ENCODE data around the gene ACOX2.

The ACOX2 gene

DNA sequence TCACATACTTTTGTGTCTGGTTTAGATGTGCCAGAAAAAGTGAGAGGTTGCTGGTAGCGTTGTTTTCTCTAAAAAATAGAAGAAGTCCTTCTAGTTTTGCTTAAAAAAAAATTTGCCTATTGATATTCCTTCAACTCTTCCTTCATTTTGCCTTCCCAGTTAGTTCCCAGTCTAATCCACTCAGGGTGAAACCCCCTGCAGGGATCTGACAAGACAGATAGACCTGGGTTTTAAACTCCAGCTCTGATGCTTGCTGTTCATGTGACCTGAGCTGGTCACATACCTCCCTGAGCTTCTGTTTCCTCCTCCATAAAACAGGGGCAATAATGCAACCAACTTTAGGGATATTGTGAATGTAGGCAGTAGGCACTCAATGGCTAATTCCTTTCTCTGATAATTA, 63.7 kb downstream of the ACOX2 start:
- Mint-ChIP-seq H3K4me3 (no peak overlapping the region), H3K36me3 (ENCODE audit: low read depth) (no peaks in the 10 kb centered on the region), H3K27ac (peak overlapping the region; percentile 83), H3K9me3 (no peaks in the 10 kb centered on the region), H3K27me3 (no peaks in the 10 kb centered on the region), H3K4me1 (ENCODE audit: low read depth) (peaks cover 87% of the 10 kb centered on the region)
- intact Hi-C loops (cut with micrococcal nuclease): no loop called here

DNA sequence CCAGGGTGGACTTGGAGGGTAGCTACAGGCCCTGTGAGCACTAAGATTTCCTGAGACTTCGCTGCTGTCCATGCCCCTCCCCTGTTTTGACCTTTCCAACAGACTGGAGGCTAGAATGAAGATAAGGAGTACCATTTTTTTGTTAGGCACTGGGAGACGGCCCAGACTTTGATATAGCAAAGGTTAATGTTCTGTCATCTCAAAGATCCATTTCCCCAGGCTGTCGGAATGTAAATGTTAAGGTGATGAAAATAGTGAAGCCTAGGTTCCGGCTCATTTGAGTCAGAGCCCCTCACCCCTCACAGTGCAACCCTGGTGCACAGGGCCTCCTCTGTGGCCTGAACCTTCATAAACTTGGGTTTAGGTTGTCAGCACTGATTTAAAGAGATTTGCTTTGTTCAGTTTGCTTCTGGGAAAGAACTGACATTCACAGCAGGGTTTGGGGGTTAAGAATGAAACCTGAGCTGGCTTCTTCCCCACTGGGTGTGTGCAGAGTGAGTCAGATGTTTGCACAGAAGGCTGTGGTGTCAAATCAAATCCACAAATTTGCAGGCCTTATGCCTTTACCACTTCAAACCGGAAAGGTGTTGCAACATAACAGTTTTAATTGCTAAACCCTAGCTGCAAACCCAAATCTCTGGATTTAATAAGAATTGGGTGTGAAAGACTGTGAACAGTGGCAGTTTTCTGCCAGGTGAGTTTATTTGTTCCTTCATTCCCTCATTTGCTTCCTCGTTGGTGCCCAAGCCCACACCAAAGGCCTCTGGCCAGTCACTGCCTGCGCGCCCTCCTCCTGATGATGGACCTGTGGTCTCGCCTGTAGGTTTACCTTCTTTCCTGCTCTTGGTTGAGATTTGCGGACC, 65.7 kb downstream of the ACOX2 start:
- Mint-ChIP-seq H3K27me3 (no peaks in the 10 kb centered on the region), H3K4me3 (peak overlapping the region; percentile 21), H3K9me3 (no peaks in the 10 kb centered on the region), H3K27ac (peak overlapping the region; percentile 83), H3K36me3 (ENCODE audit: low read depth) (no peaks in the 10 kb centered on the region), H3K4me1 (ENCODE audit: low read depth) (peaks cover 73% of the 10 kb centered on the region)
- intact Hi-C loops (cut with micrococcal nuclease): no loop called here

DNA sequence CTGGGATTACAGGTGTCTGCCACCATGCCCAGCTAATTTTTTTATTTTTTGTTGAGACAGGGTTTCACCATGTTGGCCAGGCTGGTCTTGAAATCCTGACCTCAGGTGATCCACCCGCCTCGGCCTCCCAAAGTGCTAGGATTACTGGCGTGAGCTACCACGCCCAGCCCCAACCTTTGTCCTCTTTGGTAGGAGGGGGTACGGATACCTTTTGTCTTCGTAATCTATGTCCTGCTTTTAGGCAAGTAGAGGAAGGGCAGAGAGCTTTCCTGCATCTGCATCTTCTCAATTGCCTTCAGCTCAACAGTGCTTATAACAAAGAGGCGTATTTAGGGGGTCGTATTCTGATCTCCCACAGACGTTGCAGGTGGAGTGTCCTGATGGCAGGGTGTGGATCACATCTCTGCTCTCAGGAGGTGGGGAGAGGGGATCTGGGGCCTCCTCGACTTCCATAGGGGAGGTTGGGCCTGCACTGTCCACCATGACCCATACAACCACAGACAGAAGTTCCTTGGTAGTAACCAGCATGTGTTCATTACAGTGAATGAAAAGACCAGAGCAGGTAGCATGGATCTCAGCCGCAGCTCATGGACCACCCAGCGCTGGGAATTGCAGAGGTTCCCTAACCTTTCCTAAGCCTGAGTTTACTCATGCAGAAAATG, 66.5 kb downstream of the ACOX2 start:
- no peaks in the 10 kb centered on the region for H3K27me3 Mint-ChIP-seq
- no peaks in the 10 kb centered on the region for H3K9me3 Mint-ChIP-seq
- intact Hi-C loops (cut with micrococcal nuclease): no loop called here
- H3K4me3 Mint-ChIP-seq: no peak overlapping the region
- H3K4me1 Mint-ChIP-seq (ENCODE audit: low read depth): peaks cover 66% of the 10 kb centered on the region
- H3K27ac Mint-ChIP-seq: peak overlapping the region; percentile 83
- H3K36me3 Mint-ChIP-seq (ENCODE audit: low read depth): no peaks in the 10 kb centered on the region

DNA sequence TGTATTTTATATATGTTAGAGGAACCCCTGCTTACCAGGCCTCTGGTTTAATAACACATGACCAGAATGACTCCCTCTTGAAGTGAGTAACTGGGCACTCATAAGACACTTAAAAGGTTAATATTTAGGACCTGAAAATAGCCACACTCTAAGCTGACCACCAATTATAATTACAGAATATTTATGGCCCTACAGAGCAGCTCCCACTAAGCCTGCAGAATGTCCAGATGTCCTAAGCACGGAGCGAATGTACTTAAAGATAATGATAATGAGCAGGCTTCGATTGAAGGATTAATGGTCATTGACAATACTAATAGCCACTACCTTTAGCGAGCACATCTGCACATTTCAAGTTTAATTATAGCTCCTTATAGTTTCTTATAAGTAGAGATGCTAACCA, 67.9 kb downstream of the ACOX2 start:
- Mint-ChIP-seq H3K9me3 (no peaks in the 10 kb centered on the region), H3K4me1 (ENCODE audit: low read depth) (peaks cover 52% of the 10 kb centered on the region), H3K4me3 (no peak overlapping the region), H3K27me3 (no peaks in the 10 kb centered on the region), H3K27ac (peak overlapping the region; percentile 59), H3K36me3 (ENCODE audit: low read depth) (no peaks in the 10 kb centered on the region)
- intact Hi-C loops (cut with micrococcal nuclease): no loop called here

DNA sequence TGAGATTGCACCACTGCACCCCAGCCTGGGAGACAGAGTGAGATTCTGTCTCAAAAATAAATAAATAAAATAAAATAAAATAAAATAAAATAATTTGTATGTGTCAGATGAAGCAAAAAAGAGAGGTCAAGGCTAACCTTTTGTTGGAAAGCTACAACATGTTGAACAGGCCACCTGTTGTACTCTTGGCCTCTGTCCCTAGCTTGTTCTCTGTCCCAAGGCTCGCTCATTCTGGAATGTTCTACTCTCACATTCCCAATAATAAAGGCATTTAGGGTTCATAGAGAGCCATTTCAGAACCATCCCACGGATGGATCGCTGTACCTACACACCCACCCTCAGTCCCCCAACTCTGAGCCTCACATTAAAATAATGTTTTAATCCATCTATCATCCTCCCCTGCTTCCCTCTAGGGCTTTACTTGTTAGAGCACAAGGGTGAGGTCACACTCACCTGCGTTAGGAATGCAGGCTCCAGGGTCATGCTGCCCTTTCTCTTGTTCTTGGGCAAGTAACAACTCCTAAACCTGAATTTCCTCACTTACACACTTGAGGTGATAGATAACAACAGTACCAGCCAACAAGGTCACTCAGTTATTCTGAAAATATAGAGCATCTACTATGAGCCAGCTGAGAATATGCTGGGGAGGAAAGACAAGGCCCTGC, 70.0 kb downstream of the ACOX2 start:
- no peak overlapping the region for H3K27ac Mint-ChIP-seq
- H3K9me3 Mint-ChIP-seq: no peaks in the 10 kb centered on the region
- H3K27me3 Mint-ChIP-seq: no peaks in the 10 kb centered on the region

DNA sequence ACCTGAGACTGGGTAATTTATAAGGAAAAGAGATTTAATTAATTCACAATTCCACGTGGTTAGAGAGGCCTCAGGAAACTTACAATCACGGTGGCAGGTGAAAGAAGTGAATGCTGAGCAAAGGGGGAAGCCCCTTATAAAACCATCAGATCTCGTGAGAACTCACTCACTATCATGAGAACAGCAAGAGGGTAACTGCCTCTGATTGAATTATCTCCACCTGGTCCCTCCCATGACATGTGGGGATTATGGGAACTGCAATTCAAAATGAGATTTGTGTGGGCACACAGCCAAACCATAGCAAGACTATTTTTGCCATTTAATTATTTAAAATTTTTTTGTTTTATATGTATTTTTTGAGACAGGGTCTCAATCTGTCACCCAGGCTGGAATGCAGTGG, 72.1 kb downstream of the ACOX2 start:
- H3K27ac Mint-ChIP-seq: no peak overlapping the region
- intact Hi-C loops (cut with micrococcal nuclease): loop anchor here (5.0 kb wide), 1 partner anchor 32 kb away; no protein-coding TSS in a partner anchor
- H3K9me3 Mint-ChIP-seq: no peaks in the 10 kb centered on the region
- no peaks in the 10 kb centered on the region for H3K36me3 Mint-ChIP-seq (ENCODE audit: low read depth)
- no peak overlapping the region for H3K4me3 Mint-ChIP-seq
- H3K27me3 Mint-ChIP-seq: no peaks in the 10 kb centered on the region
- H3K4me1 Mint-ChIP-seq (ENCODE audit: low read depth): peaks cover 21% of the 10 kb centered on the region

More for the DNA sequence above, 70.0 kb downstream of the ACOX2 start:
- no peak overlapping the region for H3K4me3 Mint-ChIP-seq
- H3K4me1 Mint-ChIP-seq (ENCODE audit: low read depth): peaks cover 41% of the 10 kb centered on the region
- intact Hi-C loops (cut with micrococcal nuclease): no loop called here
- H3K36me3 Mint-ChIP-seq (ENCODE audit: low read depth): no peaks in the 10 kb centered on the region

DNA sequence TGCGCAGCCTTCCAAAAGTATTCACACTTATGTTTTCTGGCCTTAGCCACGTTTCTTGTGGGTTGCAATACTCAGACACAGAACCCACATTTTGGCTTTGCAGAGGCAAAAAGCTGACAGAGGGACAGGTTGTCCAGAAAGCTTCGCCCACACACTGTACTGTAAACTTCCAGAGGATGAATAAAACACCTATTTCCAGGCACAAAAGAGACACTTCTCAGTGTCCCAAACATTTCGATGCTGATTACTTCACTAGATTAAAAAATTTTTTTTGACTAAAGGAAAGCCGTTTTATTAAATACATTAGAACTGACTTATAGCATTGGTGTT, 73.1 kb downstream of the ACOX2 start:
- Mint-ChIP-seq H3K4me3 (no peak overlapping the region), H3K27me3 (no peaks in the 10 kb centered on the region), H3K9me3 (no peaks in the 10 kb centered on the region), H3K36me3 (ENCODE audit: low read depth) (no peaks in the 10 kb centered on the region), H3K27ac (no peak overlapping the region), H3K4me1 (ENCODE audit: low read depth) (peaks cover 16% of the 10 kb centered on the region)
- intact Hi-C loops (cut with micrococcal nuclease): loop anchor here (1.0 to 5.0 kb wide), 2 partner anchors 33 to 68 kb away; no protein-coding TSS in a partner anchor

DNA sequence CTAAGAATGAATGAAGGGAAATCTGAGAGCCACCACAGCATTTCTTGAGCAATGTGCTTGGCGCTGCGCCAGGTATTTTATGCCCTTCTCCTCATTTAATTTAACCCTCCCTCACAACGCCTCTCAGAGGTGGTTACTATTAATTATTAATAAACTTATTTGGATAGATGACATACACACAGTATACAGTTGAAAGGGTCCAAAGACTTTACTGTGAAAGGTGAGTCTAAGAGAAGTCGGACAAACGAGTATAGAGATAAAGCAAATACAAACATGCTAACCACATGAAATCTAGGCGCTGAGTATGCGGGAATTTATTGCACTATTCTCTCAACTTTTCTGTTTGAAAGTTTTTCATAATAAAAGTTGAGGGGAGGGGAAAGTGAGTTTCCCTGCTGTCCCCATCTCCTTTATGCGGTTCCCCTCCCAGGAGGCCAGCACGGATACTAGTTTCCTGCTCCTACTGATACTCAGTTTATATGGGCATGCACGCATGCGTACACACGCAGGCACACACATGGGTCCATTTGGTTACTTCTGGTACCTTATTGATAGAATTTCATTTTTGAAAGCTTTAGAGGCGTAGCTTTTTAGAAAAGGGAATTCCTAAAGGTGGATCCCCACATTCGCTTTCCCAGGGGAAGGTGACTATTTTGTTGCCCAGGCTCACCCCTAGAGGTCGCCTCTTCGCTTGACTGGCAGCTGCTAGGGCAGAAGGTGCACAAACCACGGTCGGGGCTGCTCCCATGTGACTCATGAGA, 73.6 kb downstream of the ACOX2 start:
- H3K27me3 Mint-ChIP-seq: no peaks in the 10 kb centered on the region
- H3K4me1 Mint-ChIP-seq (ENCODE audit: low read depth): peaks cover 11% of the 10 kb centered on the region
- no peaks in the 10 kb centered on the region for H3K9me3 Mint-ChIP-seq
- H3K27ac Mint-ChIP-seq: no peak overlapping the region
- peak overlapping the region; percentile 32 for H3K4me3 Mint-ChIP-seq
- no peaks in the 10 kb centered on the region for H3K36me3 Mint-ChIP-seq (ENCODE audit: low read depth)
- intact Hi-C loops (cut with micrococcal nuclease): loop anchor here (1.0 to 5.0 kb wide), 2 partner anchors 34 to 69 kb away; no protein-coding TSS in a partner anchor

DNA sequence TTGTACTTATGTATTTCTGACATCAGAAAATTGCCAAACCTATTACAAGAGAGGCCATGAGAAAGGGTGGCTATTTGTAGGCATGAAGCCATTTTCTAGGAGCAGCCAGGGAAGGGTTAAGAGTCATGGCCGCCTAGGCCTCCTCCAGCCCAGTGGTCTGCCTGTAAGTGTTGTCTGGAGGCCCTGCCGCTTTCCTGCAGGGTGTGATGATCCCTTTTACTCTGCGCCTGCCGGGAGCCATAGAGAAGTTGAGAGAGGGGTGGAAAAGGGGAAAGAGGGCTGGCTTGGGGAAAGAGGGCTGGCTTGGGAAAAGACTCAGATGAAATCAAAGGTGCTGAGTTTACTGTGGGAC, 74.2 kb downstream of the ACOX2 start:
- H3K27ac Mint-ChIP-seq: no peak overlapping the region
- intact Hi-C loops (cut with micrococcal nuclease): loop anchor here (1.0 to 5.0 kb wide), 2 partner anchors 34 to 69 kb away; no protein-coding TSS in a partner anchor

DNA sequence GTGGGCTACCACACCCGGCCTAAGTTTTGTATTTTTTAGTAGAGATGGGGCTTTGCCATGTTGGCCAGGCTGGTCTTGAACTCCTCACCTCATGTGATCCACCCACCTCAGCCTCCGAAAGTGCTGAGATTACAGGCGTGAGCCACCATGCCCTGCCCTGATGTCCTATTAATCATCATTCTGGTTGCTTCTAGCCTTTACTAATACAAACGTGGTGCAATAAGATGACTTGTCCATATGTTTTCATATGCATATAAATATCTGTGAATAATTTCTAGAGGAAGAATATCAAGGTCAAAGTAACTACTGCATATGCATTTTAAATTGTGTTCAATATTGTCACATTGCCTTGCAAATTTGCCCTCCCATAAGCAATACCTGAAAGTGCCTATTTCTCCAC, 77.8 kb downstream of the ACOX2 start:
- H3K27me3 Mint-ChIP-seq: no peaks in the 10 kb centered on the region
- H3K4me1 Mint-ChIP-seq (ENCODE audit: low read depth): peaks cover 6% of the 10 kb centered on the region
- no peak overlapping the region for H3K4me3 Mint-ChIP-seq
- intact Hi-C loops (cut with micrococcal nuclease): no loop called here
- no peak overlapping the region for H3K27ac Mint-ChIP-seq
- H3K36me3 Mint-ChIP-seq (ENCODE audit: low read depth): peaks cover 7% of the 10 kb centered on the region
- H3K9me3 Mint-ChIP-seq: peaks cover 26% of the 10 kb centered on the region

More for the DNA sequence above, 74.2 kb downstream of the ACOX2 start:
- no peaks in the 10 kb centered on the region for H3K9me3 Mint-ChIP-seq
- no peaks in the 10 kb centered on the region for H3K27me3 Mint-ChIP-seq
- H3K4me3 Mint-ChIP-seq: no peak overlapping the region
- H3K36me3 Mint-ChIP-seq (ENCODE audit: low read depth): no peaks in the 10 kb centered on the region
- H3K4me1 Mint-ChIP-seq (ENCODE audit: low read depth): peaks cover 11% of the 10 kb centered on the region
